AG04450 (cell line): ENCODE results near the gene PTGER3. TPM values are rescaled to one million over a fixed set of nuclear protein-coding genes. Genes with fewer than 3 reads are reported as not detected.

Experiments used
- CTCF ChIA-PET: fragments of 300-600, 350-600 bp; formaldehyde crosslinking; extraction: SDS; loops from one replicate; lab custom pipeline; 2022; ENCODE audit warnings: antibody characterized with exemption, inconsistent platforms; lab: Charles Lee
- POLR2A ChIA-PET: fragments of 350-600 bp; formaldehyde crosslinking; extraction: SDS; loops from one replicate; lab custom pipeline; 2021; ENCODE audit warnings: antibody characterized with exemption, inconsistent platforms; lab: Yijun Ruan, JAX
- DNase-seq: peaks from one replicate; pipeline ENCODE4 v3.0.0-alpha.2; 2011; ENCODE audit warnings: low read depth, low spot score
- H3K27ac ChIP-seq: one replicate; pipeline ENCODE4 v1.5.1; 2012; ENCODE audit warnings: low read depth, low read length, control low read depth
- H3K27me3 ChIP-seq: one replicate; pipeline ENCODE4 v1.6.0; 2012; ENCODE audit warnings: low read length; ENCODE audit not compliant: control insufficient read depth, insufficient read depth
- H3K4me3 ChIP-seq: 2 replicates; pipeline ENCODE4 v1.5.1; 2011; ENCODE audit warnings: mild to moderate bottlenecking, low read depth, low read length, control low read depth
- H3K9me3 ChIP-seq: 2 replicates; pipeline ENCODE4 v1.5.1; 2012; ENCODE audit warnings: low read length; ENCODE audit not compliant: control insufficient read depth, insufficient read depth
- CTCF ChIP-seq: IDR thresholded peaks from 2 replicates; pipeline ENCODE4 v1.5.1; 2011; ENCODE audit warnings: low read depth, low read length, control low read depth, inconsistent platforms
- polyA plus RNA-seq: library from polyadenylated mRNA; depleted of rRNA; stranded (reverse); fragments of >200 nt; gene quantifications from 2 replicates; pipeline ENCODE4 v1.2.3, GENCODE V29; 2011

Gene PTGER3
- polyA plus RNA-seq, 1 experiment = not detected

GRCh38 chr1:71081697-71082080, 34.1 kb upstream of the PTGER3 start:
- POLR2A ChIA-PET = interaction anchor here (0.6 to 1.5 kb wide), 3 partner anchors 9 to 936 kb away, joined by 3 to 7 read pairs (median 3); no protein-coding TSS in a partner anchor
- DNase-seq = no peak
- Histone ChIP-seq H3K27me3 (no peaks in the 10 kb centered on the region), H3K4me3 (peak overlapping the region; percentile 88), H3K27ac (no peak overlapping the region), H3K9me3 (no peaks in the 10 kb centered on the region)
- CTCF ChIA-PET = interaction anchor here (0.5 to 2.5 kb wide), 10 partner anchors 8 to 1805 kb away, joined by 3 to 24 read pairs (median 4); no protein-coding TSS in a partner anchor
- TF ChIP-seq CTCF = no peak

DNA sequence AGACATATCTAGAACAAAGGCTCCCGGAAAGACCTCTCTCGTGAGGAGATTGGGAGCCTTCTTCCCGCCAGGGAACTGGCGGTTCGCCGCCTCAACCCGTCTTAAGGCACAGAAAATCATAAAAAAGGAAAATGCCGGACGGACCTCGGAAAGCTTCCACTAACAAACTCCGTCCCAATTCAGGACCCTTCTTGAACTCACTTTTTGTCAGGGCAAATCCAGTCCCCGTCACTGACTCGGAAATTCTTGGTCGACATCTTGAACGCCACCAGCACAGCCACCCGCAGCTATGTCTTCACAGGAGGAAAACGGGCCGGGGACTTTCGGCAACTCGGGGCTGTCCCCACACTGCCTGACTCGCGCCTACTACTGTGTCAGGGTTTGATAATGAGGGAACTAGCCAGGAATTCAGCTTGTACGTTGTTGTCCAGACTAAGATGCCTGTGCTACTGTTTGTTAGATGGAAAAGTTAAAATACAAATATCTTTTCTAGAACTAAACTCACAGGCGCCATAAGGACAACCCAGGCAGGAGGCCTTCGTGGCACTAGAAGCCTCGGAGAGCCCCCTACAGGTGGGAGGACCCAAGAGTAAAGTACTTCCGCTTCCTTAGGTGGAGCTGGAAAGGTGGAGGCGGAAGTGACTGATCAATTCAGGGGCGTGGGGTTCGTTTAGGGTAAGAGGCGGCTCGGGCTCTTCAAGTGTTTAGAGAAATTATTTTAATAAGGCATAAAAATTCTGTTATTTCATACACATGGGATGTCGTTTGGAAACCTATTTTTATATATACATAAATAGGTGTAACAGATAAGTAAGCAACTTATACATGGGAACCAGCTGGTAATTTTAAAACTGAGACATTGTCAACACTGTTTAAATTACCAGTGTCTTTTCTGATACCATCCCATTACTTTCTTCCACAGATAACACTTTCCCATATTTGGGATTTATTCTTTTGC, 33.4 kb upstream of the PTGER3 start, which contains the start of gene ZRANB2:
Gene ZRANB2, minus strand, starts transcription at position 297 of the 958 bp plus-strand sequence. Its CDS starts 40 bp downstream, at position 257.
- POLR2A ChIA-PET = interaction anchor here (0.6 to 1.5 kb wide), 6 partner anchors 9 to 936 kb away, joined by 3 to 7 read pairs (median 3); no protein-coding TSS in a partner anchor
- CTCF ChIA-PET = interaction anchor here (0.5 to 2.5 kb wide), 12 partner anchors 9 to 1806 kb away, joined by 3 to 24 read pairs (median 4); no protein-coding TSS in a partner anchor

GRCh38 chr1:71080230-71080738, 32.7 kb upstream of the PTGER3 start:
- no peak for TF ChIP-seq CTCF
- CTCF ChIA-PET = interaction anchor here (0.7 to 2.5 kb wide), 9 partner anchors 9 to 1556 kb away, joined by 3 to 24 read pairs (median 4); no protein-coding TSS in a partner anchor
- H3K27me3 ChIP-seq = no peaks in the 10 kb centered on the region
- POLR2A ChIA-PET = interaction anchor here (1.0 to 1.5 kb wide), 4 partner anchors 10 to 16 kb away, joined by 3 to 7 read pairs (median 4); no protein-coding TSS in a partner anchor
- DNase-seq = no peak
- peak overlapping the region; percentile 88 for H3K4me3 ChIP-seq
- H3K27ac ChIP-seq = peak overlapping the region; percentile 79
- no peaks in the 10 kb centered on the region for H3K9me3 ChIP-seq

More for the DNA sequence above, 33.4 kb upstream of the PTGER3 start, which contains the start of gene ZRANB2:
- DNase-seq = peak; percentile 87
- no peaks in the 10 kb centered on the region for H3K27me3 ChIP-seq
- TF ChIP-seq CTCF = peak; percentile 77
- peak within 1 kb of the TSS; percentile 79 for H3K27ac ChIP-seq
- H3K9me3 ChIP-seq = no peaks in the 10 kb centered on the region
- H3K4me3 ChIP-seq = peak within 1 kb of the TSS; percentile 88

DNA sequence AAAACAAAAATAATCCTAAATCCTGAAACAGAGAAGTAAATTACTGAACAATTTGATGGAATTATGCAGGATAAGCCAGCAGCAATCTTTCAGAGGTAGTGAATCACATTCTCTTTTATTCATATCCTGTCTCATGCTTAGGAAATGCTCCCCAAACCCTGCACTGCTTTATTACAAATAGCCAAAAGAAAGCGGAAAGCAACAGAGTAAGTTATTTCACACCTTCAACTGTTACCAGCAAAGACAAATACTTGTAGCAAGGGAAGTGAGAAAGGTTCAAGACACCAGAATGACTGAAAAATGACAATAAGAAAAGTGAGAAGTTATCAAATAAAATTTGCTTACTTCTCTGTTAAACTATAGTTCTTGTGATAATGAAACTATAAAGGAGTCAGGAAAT, 27.1 kb upstream of the PTGER3 start:
- no peak for TF ChIP-seq CTCF
- DNase-seq = no peak
- Histone ChIP-seq H3K9me3 (no peaks in the 10 kb centered on the region), H3K27ac (no peak overlapping the region), H3K4me3 (no peak overlapping the region), H3K27me3 (no peaks in the 10 kb centered on the region)
- ChIA-PET CTCF (no interaction called here), POLR2A (interaction anchor here (0.6 kb wide), 1 partner anchor 116 kb away, joined by 3 read pairs; no protein-coding TSS in a partner anchor)
